OCI-LY7 (cell line): ENCODE measurements around the gene BIVM.

ENCODE experiments used
- EZH2phosphoT487 ChIP-seq: fragments of 200-600 bp; sonication (generic); IDR thresholded peaks from 2 replicates; pipeline ENCODE4 v1.6.1; 2018; ENCODE audit warnings: low read depth, borderline replicate concordance, mild to moderate bottlenecking, mixed run types, antibody characterized with exemption, low read length, moderate library complexity, mixed read lengths
- TF ChIP-seq, protein P1 (sequence below): fragments of 200-600 bp; sonication (generic); conservative IDR thresholded peaks from 2 replicates; pipeline ENCODE4 v1.5.1; 2014; ENCODE audit warnings: mild to moderate bottlenecking, antibody characterized with exemption, low read length, moderate library complexity, mixed read lengths

DNA sequence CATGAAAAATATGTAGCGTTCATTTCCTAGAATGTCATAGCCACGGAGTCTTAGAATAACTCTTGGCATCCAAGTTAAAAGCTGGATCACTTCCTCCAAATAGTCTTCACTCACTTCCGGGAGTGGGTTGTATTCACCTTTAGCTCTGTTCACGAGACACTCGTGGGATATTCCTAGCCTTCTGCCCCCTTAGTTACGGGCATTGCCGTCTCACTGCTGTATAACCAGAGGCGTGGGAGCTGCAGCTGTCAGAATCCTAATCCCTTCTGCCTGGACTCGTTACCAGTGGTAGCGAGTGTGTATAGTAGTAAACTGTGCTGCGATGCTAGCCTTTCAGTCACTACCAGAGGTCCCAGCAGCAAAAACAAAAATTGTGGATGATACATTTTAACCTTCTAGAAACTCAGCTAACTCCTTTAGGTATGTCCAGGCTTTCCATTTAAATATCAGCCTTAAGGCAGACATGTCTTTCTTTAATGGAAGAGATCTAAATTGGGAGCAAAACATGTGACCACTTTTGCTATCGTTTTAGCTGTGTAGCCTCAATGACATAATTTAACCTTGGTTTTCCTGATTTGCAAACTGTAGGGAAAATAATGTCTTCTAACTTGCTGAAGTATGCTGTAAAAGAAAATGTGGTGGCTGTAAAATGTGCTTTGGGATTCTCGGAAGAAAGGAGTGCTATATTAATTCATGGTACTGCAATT, 81.0 kb downstream of the BIVM start:
- TF ChIP-seq, protein P1, sequence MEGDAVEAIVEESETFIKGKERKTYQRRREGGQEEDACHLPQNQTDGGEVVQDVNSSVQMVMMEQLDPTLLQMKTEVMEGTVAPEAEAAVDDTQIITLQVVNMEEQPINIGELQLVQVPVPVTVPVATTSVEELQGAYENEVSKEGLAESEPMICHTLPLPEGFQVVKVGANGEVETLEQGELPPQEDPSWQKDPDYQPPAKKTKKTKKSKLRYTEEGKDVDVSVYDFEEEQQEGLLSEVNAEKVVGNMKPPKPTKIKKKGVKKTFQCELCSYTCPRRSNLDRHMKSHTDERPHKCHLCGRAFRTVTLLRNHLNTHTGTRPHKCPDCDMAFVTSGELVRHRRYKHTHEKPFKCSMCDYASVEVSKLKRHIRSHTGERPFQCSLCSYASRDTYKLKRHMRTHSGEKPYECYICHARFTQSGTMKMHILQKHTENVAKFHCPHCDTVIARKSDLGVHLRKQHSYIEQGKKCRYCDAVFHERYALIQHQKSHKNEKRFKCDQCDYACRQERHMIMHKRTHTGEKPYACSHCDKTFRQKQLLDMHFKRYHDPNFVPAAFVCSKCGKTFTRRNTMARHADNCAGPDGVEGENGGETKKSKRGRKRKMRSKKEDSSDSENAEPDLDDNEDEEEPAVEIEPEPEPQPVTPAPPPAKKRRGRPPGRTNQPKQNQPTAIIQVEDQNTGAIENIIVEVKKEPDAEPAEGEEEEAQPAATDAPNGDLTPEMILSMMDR, result no peak
- no peak for TF ChIP-seq EZH2phosphoT487
